GM18505 (cell line): ENCODE results near the gene CRY2.
A peak's percentile ranks its signal among the peaks of the same experiment; 100 is the strongest.

Experiments used
- ATAC-seq: cut with Tn5 transposase; IDR thresholded peaks from one replicate; pipeline ENCODE4 v1.9.1; 2021; ENCODE audit not compliant: unreplicated experiment
- POLR2A ChIP-seq: IDR thresholded peaks from 4 replicates; pipeline ENCODE4 v1.6.1; 2011; ENCODE audit warnings: borderline replicate concordance; ENCODE audit not compliant: insufficient read depth, insufficient read length; ENCODE audit errors: extremely low read depth

The CRY2 gene

GRCh38 chr11:45881708-45882368, 34.6 kb downstream of the CRY2 start:
- TF ChIP-seq POLR2A, result no peak
- ATAC-seq, result no peak

DNA sequence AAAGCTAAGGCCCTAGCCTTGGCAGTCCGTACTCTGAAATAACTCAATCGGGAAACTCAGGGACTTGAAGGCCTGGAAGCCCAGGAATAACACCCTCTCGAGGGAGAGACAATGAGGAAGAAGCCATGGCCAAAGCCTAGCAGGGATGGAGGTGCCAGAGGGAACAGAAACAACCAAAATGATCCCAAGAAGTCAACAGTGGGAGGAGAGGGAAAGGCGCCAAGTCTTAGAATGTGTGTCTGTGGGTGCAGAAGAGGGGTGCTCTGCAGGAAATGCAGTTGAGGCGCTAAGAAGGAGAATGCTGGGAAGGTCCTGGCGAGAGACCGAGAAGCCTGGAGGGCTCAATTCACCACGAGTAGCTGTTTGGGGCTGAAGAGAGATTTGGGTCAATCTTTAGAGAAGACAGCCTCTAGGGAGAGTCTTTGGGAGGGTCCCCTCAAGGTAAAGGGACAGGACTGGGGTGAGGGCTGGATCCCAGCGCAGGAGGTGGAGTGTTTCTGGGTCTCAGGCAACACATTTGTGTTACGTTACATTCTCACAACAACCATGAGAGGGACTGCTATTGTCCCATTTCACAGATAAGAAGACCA, 37.4 kb downstream of the CRY2 start:
- no peak for TF ChIP-seq POLR2A
- no peak for ATAC-seq

DNA sequence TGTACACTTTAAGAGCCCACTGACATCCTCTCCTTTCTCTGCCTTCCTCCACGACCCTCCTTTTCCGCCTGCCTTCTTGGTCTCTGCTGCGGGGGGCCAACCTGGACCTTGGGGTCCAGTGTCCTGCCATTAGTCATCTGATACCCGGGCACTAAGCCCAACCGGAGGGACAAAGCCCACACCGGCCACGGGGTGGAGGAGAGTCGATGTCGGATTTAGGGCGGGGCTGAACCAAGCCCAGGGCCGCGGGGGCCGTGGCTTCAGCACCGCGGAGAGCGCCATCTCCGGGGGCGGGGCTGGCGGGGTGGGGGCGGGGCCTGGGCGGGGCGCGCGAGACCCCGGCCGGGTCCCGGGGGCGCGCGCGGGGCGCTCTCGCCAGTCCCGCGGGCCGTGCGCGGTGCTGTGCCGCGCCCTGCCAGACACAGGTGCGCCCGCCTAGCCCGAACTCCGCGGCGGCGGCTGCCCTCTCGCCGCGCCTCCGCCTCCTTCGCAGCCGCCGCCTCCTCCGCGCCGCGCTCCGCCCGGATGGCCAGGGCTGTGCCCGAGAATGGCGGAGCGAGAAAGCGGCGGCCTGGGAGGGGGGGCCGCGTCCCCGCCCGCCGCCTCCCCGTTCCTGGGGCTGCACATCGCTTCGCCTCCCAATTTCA, 38.1 kb downstream of the CRY2 start, which contains the start of gene MAPK8IP1:
MAPK8IP1 (plus strand) TSS at position 378 of the 647 bp plus-strand sequence; CDS start at position 548, 170 bp downstream.
- no peak for TF ChIP-seq POLR2A
- ATAC-seq, result peak; percentile 60

DNA sequence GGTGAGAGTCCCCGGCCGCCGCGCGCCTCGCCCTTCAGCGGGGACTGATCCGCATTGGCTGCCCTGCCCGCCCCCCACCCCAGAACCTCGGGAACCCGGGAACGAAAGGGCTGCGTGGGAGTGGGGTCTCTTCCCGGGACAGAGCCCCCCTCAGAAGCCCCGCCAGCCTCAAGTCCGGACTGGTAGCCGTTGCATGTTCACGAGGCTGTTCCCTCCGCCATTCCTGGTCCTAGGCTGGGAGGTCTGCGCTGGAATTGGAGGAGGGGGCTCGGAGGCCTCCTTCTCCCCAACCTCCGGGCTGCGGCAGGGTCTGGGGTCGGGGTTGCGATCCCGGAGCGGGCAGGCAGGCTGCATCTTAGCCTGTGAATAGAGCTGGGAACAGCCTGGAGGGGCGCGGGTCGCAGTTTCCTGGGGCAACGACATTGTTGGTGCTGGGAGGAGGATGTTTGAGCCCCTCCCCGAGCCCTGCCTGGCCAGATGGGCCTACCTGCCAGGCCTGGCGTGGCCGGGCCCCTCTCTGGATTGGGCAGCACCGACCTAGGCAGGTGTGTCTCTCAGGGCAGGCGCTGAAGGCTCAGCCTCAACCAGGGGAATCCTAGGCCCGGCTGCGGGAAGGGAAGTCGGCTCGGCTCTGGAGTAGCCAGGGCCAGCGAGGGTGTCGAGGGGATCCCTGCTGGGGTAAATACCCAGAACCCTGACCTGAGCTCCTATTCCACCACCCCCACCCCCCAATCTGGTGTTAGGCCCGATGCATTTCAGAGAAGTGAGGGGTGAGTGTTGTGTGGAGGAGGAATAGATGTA, 38.8 kb downstream of the CRY2 start:
- no peak for ATAC-seq
- TF ChIP-seq POLR2A, result no peak

DNA sequence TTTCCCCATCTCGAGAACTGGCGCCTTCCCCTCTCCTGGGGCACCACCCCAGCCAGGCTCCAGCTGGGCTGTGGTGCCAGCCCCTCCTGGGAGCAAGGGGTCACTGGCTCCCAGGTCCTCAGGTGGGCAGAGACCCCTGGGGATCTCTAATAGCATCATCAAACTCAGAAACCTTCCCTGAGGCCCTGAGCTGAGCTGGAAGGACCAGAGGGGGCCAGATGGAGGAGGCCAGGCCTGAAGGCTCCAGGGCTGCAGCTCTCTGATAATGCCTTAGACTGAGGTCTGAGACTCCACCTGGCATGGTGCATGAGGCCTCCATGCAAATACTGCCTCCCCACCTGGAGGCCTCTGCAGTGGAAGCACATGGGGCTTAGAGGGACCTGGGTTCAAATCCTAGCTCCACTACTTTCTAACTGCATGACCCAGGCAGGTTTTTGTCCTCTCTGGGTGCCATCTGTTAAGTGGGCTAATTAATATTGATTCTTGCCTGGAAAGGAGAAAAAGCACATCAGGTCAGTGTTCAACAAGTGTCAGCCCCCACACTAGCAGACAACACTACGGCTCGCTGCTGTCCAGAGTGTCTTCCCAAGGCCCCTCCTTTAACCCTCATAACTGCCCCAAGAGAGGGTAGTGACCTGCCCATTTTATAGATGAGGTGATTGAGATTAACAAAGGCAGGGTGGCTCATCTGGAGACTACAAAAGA, 39.7 kb downstream of the CRY2 start:
- TF ChIP-seq POLR2A, result no peak
- ATAC-seq, result no peak

GRCh38 chr11:45887587-45887986, 40.3 kb downstream of the CRY2 start:
- no peak for ATAC-seq
- no peak for TF ChIP-seq POLR2A

- ATAC-seq, result no peak
- no peak for TF ChIP-seq POLR2A
These were observed 42.3 kb downstream of the CRY2 start for GRCh38 chr11:45889555-45889954.

- ATAC-seq, result no peak
- TF ChIP-seq POLR2A, result no peak
These were observed 42.7 kb downstream of the CRY2 start for GRCh38 chr11:45889966-45890365.

DNA sequence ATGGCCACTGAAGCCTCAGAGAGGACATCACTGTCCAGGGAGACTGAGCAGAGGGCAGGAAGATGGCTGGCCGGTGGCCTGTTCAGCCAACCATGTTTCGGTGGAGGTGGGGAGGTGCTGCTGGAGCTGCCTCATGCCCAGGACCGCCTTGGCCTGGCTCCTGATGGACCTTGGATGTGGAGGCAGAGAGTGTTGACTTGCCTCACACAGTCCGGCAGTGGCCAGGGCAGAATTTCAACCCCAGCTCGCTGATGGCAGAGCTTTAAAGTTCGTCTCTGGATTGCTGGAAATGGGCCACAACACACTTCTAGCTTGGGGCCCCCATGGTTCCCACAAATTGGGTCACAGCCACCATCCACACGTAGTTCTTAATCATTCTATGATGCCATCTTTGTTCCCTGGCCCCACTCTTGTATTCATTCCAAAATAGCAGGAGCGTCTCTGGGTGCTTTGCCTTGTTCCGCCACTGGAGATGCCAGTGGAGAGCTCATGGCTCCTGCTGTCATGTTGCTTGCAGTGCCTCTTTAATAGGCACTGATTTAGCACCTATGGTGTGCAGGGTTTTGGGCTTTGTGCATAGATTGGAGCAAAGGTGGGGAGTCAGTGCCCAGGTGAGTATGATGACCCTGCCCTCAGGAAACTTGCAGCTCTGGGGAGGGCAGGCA, 43.7 kb downstream of the CRY2 start:
- TF ChIP-seq POLR2A, result no peak
- no peak for ATAC-seq

DNA sequence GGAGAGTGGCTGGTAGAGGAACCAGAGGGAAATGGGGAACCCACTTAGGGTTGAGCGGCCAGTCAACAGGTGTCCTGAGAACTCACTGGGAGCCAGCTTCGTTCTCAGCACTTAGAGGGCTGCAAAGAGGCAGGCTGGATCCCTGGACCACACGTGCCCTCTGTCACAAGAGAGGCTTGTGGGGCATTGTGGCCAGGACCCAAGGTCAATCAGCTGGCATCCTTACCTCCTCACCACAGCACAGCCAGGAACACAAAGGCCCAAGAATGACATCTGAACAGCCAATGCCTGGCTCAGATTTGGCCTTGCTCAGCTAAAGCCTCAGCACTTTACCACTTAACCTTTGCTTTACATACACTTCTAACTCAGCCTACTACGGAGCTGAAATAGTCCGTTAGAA, 45.6 kb downstream of the CRY2 start:
- no peak for TF ChIP-seq POLR2A
- no peak for ATAC-seq

DNA sequence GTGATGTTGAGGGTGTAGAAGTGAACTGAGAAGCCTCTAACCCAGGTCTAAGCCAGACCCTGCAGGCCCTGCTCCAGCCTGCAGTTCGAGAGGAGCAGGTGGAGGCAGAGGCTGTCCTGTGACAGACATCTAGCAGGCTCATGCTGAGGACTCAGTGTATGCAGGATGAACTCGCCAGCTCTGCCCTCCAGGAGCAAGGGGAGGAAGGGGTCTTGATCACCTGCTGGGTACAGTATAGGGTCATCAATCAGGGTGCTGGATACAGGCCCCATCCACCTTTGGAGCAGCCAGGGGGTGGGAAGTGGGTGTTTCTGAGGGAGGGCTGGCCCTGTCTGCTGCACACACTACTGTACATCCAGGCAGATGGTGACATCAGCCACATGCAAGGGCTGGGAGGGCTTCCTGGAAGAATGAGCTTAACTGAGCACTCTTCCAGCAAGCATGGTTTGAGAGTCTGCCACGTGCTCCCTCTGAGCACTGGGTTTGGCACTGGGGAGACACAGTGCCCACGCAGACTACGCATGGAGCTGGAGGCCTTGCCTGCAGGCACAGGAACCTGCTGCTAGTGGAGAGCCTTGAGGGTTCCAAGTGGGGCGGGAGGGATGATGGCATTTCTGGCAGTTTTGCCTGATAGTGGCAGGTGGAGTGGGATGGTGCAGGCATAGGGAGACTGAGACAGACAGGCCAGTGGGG, 47.4 kb downstream of the CRY2 start:
- no peak for ATAC-seq
- no peak for TF ChIP-seq POLR2A
